VCaP (cell line): Measurements from ENCODE around the gene KIF18B.

Experiments
- H3K27ac ChIP-seq: fragments of 450-650 bp; 2 replicates; pipeline ENCODE4 v1.5.1; 2017
- CTCF ChIP-seq: fragments of 450-650 bp; conservative IDR thresholded peaks from 2 replicates; pipeline ENCODE4 v1.5.1; 2017; ENCODE audit warnings: mild to moderate bottlenecking, moderate library complexity

KIF18B gene

GRCh38 chr17:44977814-44978550 is 30.4 kb upstream of the KIF18B start:
- H3K27ac ChIP-seq: no peak overlapping the region
- TF ChIP-seq CTCF: no peak

- H3K27ac ChIP-seq: no peak overlapping the region
- TF ChIP-seq CTCF: no peak
These were observed 29.5 kb upstream of the KIF18B start for GRCh38 chr17:44977065-44977464.

- no peak for TF ChIP-seq CTCF
- no peak overlapping the region for H3K27ac ChIP-seq
These were observed 28.6 kb upstream of the KIF18B start for GRCh38 chr17:44976206-44976605.

GRCh38 chr17:44972953-44973352 is 25.4 kb upstream of the KIF18B start:
- TF ChIP-seq CTCF: no peak
- no peak overlapping the region for H3K27ac ChIP-seq

GRCh38 chr17:44971776-44972483 is 24.4 kb upstream of the KIF18B start:
- no peak overlapping the region for H3K27ac ChIP-seq
- TF ChIP-seq CTCF: no peak

GRCh38 chr17:44970136-44970741 is 22.7 kb upstream of the KIF18B start:
- no peak for TF ChIP-seq CTCF
- no peak overlapping the region for H3K27ac ChIP-seq

GRCh38 chr17:44969144-44969780 is 21.7 kb upstream of the KIF18B start:
- no peak for TF ChIP-seq CTCF

More at GRCh38 chr17:44969144-44969780, 21.7 kb upstream of the KIF18B start:
- H3K27ac ChIP-seq: no peak overlapping the region
